GM12878 (cell line): ENCODE results near the gene RPS6KA2. TPM values are rescaled to one million over a fixed set of nuclear protein-coding genes. Genes with fewer than 3 reads are reported as not detected.
A peak's percentile ranks its signal among the peaks of the same experiment; 100 is the strongest.

Experiments
- ATAC-seq: fragments of 200-7000 bp; cut with Tn5 transposase; 3 replicates; pipeline ENCODE4 v1.9.1; 2020; ENCODE audit warnings: mild to moderate bottlenecking, moderate library complexity
- BruUV-seq: library from RNA; stranded (reverse); fragments of 400-500 nt; replicated peaks from 2 replicates; lab custom pipeline; 2021; lab: Mats Ljungman, UMichigan
- CTCF ChIA-PET: fragments of 300-600 bp; sonication (Branson Sonifier 250); formaldehyde crosslinking; extraction: SDS; loops from one replicate; lab custom pipeline; 2021; ENCODE audit warnings: inconsistent platforms; lab: Yijun Ruan, JAX
- POLR2A ChIA-PET: fragments of 350-600 bp; formaldehyde crosslinking; extraction: SDS; loops from one replicate; lab custom pipeline; 2021; ENCODE audit warnings: inconsistent platforms; lab: Charles Lee
- RAD21 ChIA-PET: fragments of 300-600 bp; sonication (Branson Sonifier 250); formaldehyde crosslinking; loops from one replicate; lab custom pipeline; 2023; ENCODE audit warnings: antibody characterized with exemption; ENCODE audit not compliant: unreplicated experiment; lab: Charles Lee
- SMC1A ChIA-PET: fragments of 300-600 bp; sonication (Branson Sonifier 250); formaldehyde crosslinking; loops from one replicate; lab custom pipeline; 2023; ENCODE audit not compliant: unreplicated experiment, uncharacterized antibody; lab: Charles Lee
- DNase-seq: peaks from one replicate; pipeline ENCODE4 v3.0.0-alpha.2; 2011; ENCODE audit warnings: low read depth, low spot score
- FAIRE-seq: peaks from 3 replicates; lab custom pipeline; 2011; peaks lifted over from hg19 to GRCh38; lab: Jason Lieb, UNC
- H2AFZ ChIP-seq: 2 replicates; pipeline ENCODE4 v1.6.0; 2011; ENCODE audit warnings: low read depth, low read length, control low read depth; ENCODE audit not compliant: control insufficient read depth
- H3K27ac ChIP-seq: 2 replicates; pipeline ENCODE4 v1.5.1; 2011; ENCODE audit warnings: control low read depth; ENCODE audit not compliant: control insufficient read depth, insufficient read depth
- H3K27me3 ChIP-seq, 2 experiments: replicated peaks in 1 of 2; 2 replicates each; pipeline versions ENCODE4 v1.6.0 to v1.6.1; 2011; ENCODE audit warnings: low read length in 1 of 2; ENCODE audit not compliant: control insufficient read depth in 2 of 2, insufficient read depth in 2 of 2
- H3K36me3 ChIP-seq, 2 experiments: 2 replicates each; pipeline ENCODE4 v1.5.1; 2011; ENCODE audit warnings: low read length in 1 of 2; ENCODE audit not compliant: control insufficient read depth in 2 of 2, insufficient read depth in 2 of 2
- H3K4me1 ChIP-seq: 2 replicates; pipeline ENCODE4 v1.6.1; 2011; ENCODE audit warnings: mild to moderate bottlenecking, low read length, moderate library complexity, mixed read lengths; ENCODE audit not compliant: control insufficient read depth, insufficient read depth
- H3K4me2 ChIP-seq: 2 replicates; pipeline ENCODE4 v1.6.0; 2011; ENCODE audit warnings: control low read depth; ENCODE audit not compliant: control insufficient read depth, insufficient read depth
- H3K4me3 ChIP-seq: fragments of 200-600 bp; sonication (generic); 2 replicates; pipeline ENCODE4 v1.5.1; 2016
- H3K79me2 ChIP-seq: 2 replicates; pipeline ENCODE4 v1.6.0; 2011; ENCODE audit warnings: low read length; ENCODE audit not compliant: control insufficient read depth, insufficient read depth
- H3K9ac ChIP-seq: 2 replicates; pipeline ENCODE4 v1.8.0; 2011; ENCODE audit warnings: low read length, control low read depth, mixed read lengths; ENCODE audit not compliant: control insufficient read depth, insufficient read depth
- H3K9me3 ChIP-seq: replicated peaks from 3 replicates; pipeline ENCODE4 v1.5.1; 2011; ENCODE audit warnings: mild to moderate bottlenecking, low read length; ENCODE audit not compliant: control insufficient read depth, insufficient read depth
- H4K20me1 ChIP-seq: 2 replicates; pipeline ENCODE4 v1.6.0; 2011; ENCODE audit not compliant: control insufficient read depth, insufficient read depth
- BMI1 ChIP-seq: fragments of 450-650 bp; IDR thresholded peaks from 2 replicates; pipeline ENCODE4 v1.6.1; 2016; ENCODE audit warnings: mild to moderate bottlenecking, moderate library complexity, borderline replicate concordance
- DPF2 ChIP-seq: fragments of 450-650 bp; IDR thresholded peaks from 2 replicates; pipeline ENCODE4 v1.6.1; 2017; ENCODE audit warnings: mild to moderate bottlenecking
- IKZF1 ChIP-seq: fragments of 450-650 bp; conservative IDR thresholded peaks from 2 replicates; pipeline ENCODE4 v1.6.1; 2017; ENCODE audit warnings: antibody characterized with exemption, mild to moderate bottlenecking
- IKZF2 ChIP-seq, 2 experiments: fragments of 450-650 bp; IDR thresholded peaks; 2 replicates each; pipeline ENCODE4 v1.6.1; 2017; ENCODE audit warnings: mild to moderate bottlenecking in 2 of 2, moderate library complexity in 2 of 2
- LARP7 ChIP-seq: fragments of 450-650 bp; IDR thresholded peaks from 2 replicates; pipeline ENCODE4 v1.6.1; 2017; ENCODE audit warnings: mild to moderate bottlenecking
- ZNF622 ChIP-seq: fragments of 450-650 bp; IDR thresholded peaks from 2 replicates; pipeline ENCODE4 v1.6.1; 2017; ENCODE audit warnings: mild to moderate bottlenecking, inconsistent platforms
- WGBS: methylation state at CpG from one replicate; pipeline ENCODE4 v1.1.6; 2016; ENCODE audit warnings: low lambda C conversion rate; ENCODE audit not compliant: insufficient replicate concordance, insufficient coverage; ENCODE audit errors: missing lambda C conversion rate; 5-methylcytosine and 5-hydroxymethylcytosine counted together
- in situ Hi-C: fragments of 300-500 bp; cut with MboI; formaldehyde crosslinking; loops from 9 replicates; pipeline ENCODE4 v1.14.3; 2018; ENCODE audit warnings: mixed read lengths
- intact Hi-C: fragments of 100-400 bp; cut with micrococcal nuclease; formaldehyde crosslinking; loops from one replicate; pipeline ENCODE4 v1.14.2; 2022; ENCODE audit not compliant: unreplicated experiment
- polyA plus RNA-seq, 11 experiments: library from polyadenylated mRNA; depleted of rRNA in 4 of 11; unstranded in 6 of 11; stranded (reverse) in 5 of 11; fragments of >200 nt; fragmentation: Nextera tagmentation in 4 of 11; fragmentation: Illumina TruSeq in 1 of 11; extraction: Ambion mirVana in 4 of 11; extraction: Trizol in 1 of 11; gene quantifications; 1 replicate in 1 of 11; 2 replicates in 10 of 11; pipeline versions ENCODE4 v1.2.1 to v1.2.3, GENCODE V29; 2011 to 2016; ENCODE audit warnings: inconsistent platforms in 2 of 11, missing spikeins in 2 of 11, low read depth in 1 of 11
- total RNA-seq, 4 experiments: library from RNA; depleted of rRNA in 3 of 4; stranded (reverse); fragments of >200 nt in 3 of 4; fragmentation: Illumina TruSeq in 1 of 4; extraction: Trizol in 1 of 4; gene quantifications; 2 replicates each; pipeline versions ENCODE4 v1.2.1 to v1.2.3, GENCODE V29; 2013 to 2021
- TF ChIP-seq, protein P1 (sequence below): fragments of 150-350 bp; IDR thresholded peaks from 2 replicates; pipeline ENCODE4 v1.6.1; 2016; ENCODE audit warnings: low read depth, low read length

Gene RPS6KA2
- total and polyA plus RNA-seq, 10 of the 15 experiments (the other 5 are each of a cell fraction or from before 2014, with no cell fraction given): 0.02 to 1.0 (median 0.22) TPM; not detected in 1

- in situ Hi-C loops: no loop called here
- 2% methylated on average over 61 of the region's 61 CpGs for WGBS
These were observed 1.1 kb upstream of the RPS6KA2 start for GRCh38 chr6:166627875-166628801.

More at GRCh38 chr6:166627875-166628801, 1.1 kb upstream of the RPS6KA2 start:
- ChIA-PET CTCF (interaction anchor here (1.0 kb wide), 1 partner anchor 227 kb away, joined by 3 read pairs; no protein-coding TSS in a partner anchor), RAD21 (interaction anchor here (0.6 to 1.0 kb wide), 4 partner anchors 27 to 159 kb away, joined by 4 to 8 read pairs (median 4); no protein-coding TSS in a partner anchor), POLR2A (interaction anchor here (0.5 to 1.0 kb wide), 3 partner anchors 42 to 591 kb away, joined by 3 read pairs; partner anchors contain the start of gene RAMACL), SMC1A (no interaction called here)
- Histone ChIP-seq H3K4me1 (peaks cover 17% of the 10 kb centered on the region), H3K4me3 (peak overlapping the region; percentile 86), H3K4me2 (peak overlapping the region; percentile 96), H3K9me3 (no peaks in the 10 kb centered on the region), H4K20me1 (no peaks in the 10 kb centered on the region), H3K9ac (peak overlapping the region; percentile 51; the same call in 1 of the 2 replicates), H3K27ac (peak overlapping the region; percentile 42), H3K36me3 (no peaks in the 10 kb centered on the region), H2AFZ (peak overlapping the region; percentile 78), H3K79me2 (no peaks in the 10 kb centered on the region; the same call in 1 of the 2 replicates), H3K27me3 (peaks cover 3 to 6% of the 10 kb centered on the region in 2 experiments; a peak in 2 of 4 replicates)
- peak; percentile 66 for FAIRE-seq
- ATAC-seq: peak; percentile 31
- TF ChIP-seq, protein P1, sequence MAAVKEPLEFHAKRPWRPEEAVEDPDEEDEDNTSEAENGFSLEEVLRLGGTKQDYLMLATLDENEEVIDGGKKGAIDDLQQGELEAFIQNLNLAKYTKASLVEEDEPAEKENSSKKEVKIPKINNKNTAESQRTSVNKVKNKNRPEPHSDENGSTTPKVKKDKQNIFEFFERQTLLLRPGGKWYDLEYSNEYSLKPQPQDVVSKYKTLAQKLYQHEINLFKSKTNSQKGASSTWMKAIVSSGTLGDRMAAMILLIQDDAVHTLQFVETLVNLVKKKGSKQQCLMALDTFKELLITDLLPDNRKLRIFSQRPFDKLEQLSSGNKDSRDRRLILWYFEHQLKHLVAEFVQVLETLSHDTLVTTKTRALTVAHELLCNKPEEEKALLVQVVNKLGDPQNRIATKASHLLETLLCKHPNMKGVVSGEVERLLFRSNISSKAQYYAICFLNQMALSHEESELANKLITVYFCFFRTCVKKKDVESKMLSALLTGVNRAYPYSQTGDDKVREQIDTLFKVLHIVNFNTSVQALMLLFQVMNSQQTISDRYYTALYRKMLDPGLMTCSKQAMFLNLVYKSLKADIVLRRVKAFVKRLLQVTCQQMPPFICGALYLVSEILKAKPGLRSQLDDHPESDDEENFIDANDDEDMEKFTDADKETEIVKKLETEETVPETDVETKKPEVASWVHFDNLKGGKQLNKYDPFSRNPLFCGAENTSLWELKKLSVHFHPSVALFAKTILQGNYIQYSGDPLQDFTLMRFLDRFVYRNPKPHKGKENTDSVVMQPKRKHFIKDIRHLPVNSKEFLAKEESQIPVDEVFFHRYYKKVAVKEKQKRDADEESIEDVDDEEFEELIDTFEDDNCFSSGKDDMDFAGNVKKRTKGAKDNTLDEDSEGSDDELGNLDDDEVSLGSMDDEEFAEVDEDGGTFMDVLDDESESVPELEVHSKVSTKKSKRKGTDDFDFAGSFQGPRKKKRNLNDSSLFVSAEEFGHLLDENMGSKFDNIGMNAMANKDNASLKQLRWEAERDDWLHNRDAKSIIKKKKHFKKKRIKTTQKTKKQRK: no peak
- TF ChIP-seq ZNF622 (no peak), BMI1 (0 out of 2 replicates have a peak, but pooled peaks have one; percentile 14), IKZF1 (peak; percentile 30; the same call in 1 of the 2 replicates), LARP7 (peak; percentile 24; the same call in 1 of the 2 replicates), IKZF2 (IDR thresholded peaks at IDR 0.05) (0 out of 4 replicates have a peak, but pooled peaks of 1 of the 2 experiments have one; percentile 19), DPF2 (0 out of 2 replicates have a peak, but pooled peaks have one; percentile 20)
- BruUV-seq: no TSS peak
- intact Hi-C loops: loop anchor here (2.0 kb wide), 1 partner anchor 39 kb away; no protein-coding TSS in a partner anchor
- no peak for DNase-seq
